ENCODE results near the gene WDR37.

DNA sequence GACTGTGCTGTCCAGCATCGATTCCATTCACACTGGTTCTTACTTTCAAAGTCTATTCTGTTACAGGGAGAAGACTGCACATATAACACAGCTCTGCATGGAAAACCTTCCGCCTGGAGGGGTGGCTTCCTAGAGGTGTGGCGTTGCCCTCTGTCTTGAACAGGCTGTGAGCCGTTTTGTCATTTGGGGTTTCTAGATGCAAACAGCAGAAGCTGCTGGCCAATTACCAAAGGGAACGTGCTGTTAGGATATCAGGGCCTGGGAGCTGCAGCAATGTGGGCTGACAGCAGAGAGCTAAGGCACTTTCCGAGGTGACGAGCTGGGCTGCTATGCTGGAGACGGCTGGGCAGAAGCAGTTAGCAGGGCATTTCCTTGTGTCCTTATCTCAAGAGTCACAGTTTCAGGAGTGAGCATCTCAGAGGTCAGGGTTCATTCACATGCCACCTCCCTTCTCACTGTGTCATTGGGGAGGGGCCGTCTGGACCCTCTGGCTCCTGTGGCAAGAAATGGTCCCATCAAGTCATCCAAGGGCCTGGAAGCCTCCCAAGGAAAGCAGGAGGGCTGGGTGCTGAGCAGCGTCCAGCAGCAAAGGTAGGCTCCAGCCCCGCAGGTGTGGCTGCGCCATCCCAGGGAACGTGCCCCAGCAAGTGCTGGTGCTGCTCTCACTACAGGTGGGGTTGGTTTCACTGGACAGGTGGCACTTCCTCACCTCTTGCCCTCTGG lies 106.5 kb downstream of the WDR37 start:
- TF ChIP-seq, protein P1, sequence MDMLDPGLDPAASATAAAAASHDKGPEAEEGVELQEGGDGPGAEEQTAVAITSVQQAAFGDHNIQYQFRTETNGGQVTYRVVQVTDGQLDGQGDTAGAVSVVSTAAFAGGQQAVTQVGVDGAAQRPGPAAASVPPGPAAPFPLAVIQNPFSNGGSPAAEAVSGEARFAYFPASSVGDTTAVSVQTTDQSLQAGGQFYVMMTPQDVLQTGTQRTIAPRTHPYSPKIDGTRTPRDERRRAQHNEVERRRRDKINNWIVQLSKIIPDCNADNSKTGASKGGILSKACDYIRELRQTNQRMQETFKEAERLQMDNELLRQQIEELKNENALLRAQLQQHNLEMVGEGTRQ (CRISPR knock-in tag; IDR thresholded peaks at IDR 0.05) = no peak
- TF ChIP-seq, protein P2, sequence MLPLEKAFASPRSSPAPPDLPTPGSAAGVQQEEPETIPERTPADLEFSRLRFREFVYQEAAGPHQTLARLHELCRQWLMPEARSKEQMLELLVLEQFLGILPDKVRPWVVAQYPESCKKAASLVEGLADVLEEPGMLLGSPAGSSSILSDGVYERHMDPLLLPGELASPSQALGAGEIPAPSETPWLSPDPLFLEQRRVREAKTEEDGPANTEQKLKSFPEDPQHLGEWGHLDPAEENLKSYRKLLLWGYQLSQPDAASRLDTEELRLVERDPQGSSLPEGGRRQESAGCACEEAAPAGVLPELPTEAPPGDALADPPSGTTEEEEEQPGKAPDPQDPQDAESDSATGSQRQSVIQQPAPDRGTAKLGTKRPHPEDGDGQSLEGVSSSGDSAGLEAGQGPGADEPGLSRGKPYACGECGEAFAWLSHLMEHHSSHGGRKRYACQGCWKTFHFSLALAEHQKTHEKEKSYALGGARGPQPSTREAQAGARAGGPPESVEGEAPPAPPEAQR (CRISPR knock-in tag; IDR thresholded peaks at IDR 0.05) = no peak
- TF ChIP-seq, protein P3, sequence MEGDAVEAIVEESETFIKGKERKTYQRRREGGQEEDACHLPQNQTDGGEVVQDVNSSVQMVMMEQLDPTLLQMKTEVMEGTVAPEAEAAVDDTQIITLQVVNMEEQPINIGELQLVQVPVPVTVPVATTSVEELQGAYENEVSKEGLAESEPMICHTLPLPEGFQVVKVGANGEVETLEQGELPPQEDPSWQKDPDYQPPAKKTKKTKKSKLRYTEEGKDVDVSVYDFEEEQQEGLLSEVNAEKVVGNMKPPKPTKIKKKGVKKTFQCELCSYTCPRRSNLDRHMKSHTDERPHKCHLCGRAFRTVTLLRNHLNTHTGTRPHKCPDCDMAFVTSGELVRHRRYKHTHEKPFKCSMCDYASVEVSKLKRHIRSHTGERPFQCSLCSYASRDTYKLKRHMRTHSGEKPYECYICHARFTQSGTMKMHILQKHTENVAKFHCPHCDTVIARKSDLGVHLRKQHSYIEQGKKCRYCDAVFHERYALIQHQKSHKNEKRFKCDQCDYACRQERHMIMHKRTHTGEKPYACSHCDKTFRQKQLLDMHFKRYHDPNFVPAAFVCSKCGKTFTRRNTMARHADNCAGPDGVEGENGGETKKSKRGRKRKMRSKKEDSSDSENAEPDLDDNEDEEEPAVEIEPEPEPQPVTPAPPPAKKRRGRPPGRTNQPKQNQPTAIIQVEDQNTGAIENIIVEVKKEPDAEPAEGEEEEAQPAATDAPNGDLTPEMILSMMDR (IDR thresholded peaks at IDR 0.05) = no peak
- TF ChIP-seq ETV6 (CRISPR knock-in tag; IDR thresholded peaks at IDR 0.05) (no peak), ESRRA (CRISPR knock-in tag; IDR thresholded peaks at IDR 0.05; ENCODE audit: borderline replicate concordance) (no peak), NFE2L1 (CRISPR knock-in tag; IDR thresholded peaks at IDR 0.05) (no peak), CBFB (CRISPR knock-in tag; IDR thresholded peaks at IDR 0.05; ENCODE audit: low read depth) (no peak), ZNF396 (CRISPR knock-in tag; IDR thresholded peaks at IDR 0.05; ENCODE audit: borderline replicate concordance) (no peak)
- TF ChIP-seq, protein P4, sequence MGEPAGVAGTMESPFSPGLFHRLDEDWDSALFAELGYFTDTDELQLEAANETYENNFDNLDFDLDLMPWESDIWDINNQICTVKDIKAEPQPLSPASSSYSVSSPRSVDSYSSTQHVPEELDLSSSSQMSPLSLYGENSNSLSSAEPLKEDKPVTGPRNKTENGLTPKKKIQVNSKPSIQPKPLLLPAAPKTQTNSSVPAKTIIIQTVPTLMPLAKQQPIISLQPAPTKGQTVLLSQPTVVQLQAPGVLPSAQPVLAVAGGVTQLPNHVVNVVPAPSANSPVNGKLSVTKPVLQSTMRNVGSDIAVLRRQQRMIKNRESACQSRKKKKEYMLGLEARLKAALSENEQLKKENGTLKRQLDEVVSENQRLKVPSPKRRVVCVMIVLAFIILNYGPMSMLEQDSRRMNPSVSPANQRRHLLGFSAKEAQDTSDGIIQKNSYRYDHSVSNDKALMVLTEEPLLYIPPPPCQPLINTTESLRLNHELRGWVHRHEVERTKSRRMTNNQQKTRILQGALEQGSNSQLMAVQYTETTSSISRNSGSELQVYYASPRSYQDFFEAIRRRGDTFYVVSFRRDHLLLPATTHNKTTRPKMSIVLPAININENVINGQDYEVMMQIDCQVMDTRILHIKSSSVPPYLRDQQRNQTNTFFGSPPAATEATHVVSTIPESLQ (CRISPR knock-in tag; IDR thresholded peaks at IDR 0.05) = no peak

All from WTC11 (cell line).